ENCODE results near the gene TMPRSS7.

The TMPRSS7 gene, protein sequence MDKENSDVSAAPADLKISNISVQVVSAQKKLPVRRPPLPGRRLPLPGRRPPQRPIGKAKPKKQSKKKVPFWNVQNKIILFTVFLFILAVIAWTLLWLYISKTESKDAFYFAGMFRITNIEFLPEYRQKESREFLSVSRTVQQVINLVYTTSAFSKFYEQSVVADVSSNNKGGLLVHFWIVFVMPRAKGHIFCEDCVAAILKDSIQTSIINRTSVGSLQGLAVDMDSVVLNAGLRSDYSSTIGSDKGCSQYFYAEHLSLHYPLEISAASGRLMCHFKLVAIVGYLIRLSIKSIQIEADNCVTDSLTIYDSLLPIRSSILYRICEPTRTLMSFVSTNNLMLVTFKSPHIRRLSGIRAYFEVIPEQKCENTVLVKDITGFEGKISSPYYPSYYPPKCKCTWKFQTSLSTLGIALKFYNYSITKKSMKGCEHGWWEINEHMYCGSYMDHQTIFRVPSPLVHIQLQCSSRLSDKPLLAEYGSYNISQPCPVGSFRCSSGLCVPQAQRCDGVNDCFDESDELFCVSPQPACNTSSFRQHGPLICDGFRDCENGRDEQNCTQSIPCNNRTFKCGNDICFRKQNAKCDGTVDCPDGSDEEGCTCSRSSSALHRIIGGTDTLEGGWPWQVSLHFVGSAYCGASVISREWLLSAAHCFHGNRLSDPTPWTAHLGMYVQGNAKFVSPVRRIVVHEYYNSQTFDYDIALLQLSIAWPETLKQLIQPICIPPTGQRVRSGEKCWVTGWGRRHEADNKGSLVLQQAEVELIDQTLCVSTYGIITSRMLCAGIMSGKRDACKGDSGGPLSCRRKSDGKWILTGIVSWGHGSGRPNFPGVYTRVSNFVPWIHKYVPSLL

DNA sequence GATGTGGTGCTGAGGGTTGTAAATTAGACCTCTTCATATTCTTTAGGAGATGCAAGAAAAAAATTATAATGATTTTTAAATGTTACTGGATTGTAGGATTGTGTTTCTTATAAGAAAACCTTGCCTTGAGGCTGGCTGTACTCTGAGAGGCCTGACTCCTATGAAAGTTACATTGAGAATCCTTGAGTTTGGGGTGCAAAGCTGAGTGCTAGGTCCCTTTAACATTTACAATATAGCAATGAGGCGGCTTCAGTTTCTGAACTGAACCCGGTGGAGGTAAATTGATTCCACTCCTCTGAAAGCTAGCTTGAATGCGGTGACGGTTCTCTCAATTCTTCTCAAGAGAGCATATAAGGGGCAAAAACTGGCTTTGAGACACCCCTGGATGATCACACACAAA is at the start of gene TMPRSS7:
Gene TMPRSS7 (plus strand): TSS at position 301 of the 400 bp plus-strand sequence. CDS start 110 bp downstream, outside the sequence.
- DNase-seq (ENCODE audit: low spot score): no peak

DNA sequence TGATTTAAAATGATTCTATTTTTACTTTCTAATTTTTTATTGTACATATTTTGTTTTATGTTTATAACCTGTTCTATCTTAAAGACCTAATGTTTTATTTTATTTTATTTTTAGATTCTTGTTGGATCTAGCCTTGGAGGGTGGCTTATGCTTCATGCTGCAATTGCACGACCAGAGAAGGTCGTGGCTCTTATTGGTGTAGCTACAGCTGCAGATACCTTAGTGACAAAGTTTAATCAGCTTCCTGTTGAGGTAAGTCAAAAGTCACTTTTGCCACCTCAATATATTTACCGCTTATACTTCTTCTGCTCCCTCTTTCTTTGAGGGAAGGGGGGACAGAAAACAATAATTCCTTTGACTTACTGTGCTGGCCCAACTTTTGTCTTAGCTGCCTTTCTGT is 47.7 kb upstream of the TMPRSS7 start:
- no peak for DNase-seq (ENCODE audit: low spot score)

DNA sequence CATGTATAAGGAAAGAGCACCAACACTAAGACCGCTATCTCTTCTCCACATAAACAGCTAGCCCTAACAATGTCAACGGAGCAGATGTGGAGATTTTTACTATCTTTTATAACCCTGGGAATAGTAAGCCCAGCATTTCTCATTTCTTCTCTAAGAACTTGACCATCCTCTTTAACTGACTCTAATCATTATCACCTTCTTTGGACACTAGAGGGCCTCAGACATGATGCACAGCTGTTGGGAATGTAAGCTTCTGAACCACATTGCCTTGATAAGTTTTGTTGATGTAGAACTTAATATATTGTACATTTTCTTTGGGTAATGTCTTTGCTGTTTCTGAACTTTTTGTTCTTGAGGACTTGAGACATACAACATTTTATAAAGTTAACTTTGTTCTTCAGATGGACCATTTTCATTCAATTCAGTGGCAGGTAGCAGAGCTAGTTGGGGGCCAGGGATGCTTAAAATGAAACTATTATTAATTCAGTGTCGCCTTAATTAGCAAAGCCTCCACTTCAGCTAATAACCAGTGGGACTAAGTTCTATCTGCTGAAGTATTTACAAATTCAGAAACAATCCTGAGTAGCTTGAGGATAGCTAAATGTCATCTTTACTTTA is 45.4 kb upstream of the TMPRSS7 start:
- peak; percentile 30 for DNase-seq (ENCODE audit: low spot score)

DNA sequence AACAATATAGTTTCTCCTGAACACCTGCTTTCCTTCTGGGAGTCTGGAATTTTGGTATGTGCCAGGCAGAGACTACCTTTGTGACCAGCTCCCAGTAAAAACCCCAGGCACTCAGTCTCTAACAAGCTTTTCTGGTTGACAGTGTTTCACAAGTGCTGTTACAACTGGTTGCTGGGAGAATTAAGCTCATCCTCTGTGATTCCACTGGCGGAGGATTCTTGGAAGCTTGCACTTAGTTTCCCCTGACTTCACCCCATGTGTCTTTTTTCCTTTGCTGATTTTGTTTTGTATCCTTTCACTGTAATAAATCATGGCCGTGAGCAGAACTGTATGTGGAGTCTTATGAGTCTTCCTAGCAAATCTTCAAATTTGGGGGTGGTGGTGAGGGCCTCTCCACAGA is 41.5 kb upstream of the TMPRSS7 start:
- no peak for DNase-seq (ENCODE audit: low spot score)

DNA sequence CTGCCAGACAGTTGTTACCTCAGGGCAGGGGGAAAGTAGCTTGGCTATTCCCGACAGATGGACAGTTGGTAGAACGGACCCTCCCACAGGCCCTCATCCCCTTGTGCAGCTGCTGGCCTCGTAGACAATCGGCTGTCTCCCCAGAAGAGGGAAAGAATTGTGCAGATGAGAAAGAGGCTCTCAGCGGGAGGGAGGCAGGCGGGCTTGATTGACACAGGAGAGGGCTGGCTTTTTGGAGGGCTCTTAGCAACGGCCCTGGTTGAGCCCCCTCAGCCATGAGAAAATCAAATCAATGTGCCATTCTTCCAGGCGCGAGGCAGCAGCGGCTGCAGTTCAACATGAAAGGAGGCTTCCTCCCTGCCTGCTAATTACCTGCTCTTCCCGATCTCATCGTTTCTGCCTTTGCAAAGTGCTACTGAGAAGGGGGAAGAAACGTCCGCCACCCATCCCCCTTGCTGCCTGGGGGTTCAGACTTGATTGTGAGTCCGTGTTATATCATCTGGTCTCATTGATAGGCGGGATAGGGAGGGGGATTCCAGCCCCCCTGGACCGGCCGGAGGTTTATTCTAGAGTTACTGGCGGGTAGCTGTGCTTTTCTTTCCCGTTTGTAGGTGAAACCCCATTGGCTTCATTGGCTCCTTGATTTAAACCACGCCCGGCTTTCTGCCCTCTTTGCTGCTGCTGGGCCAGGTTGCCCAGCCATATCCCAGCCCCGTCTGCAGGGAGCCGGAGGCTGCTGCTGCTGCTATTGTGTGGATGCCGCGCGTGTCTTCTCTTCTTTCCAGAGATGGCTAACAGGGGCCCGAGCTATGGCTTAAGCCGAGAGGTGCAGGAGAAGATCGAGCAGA is 35.7 kb upstream of the TMPRSS7 start, which contains the start of gene TAGLN3:
Gene TAGLN3 (plus strand): TSS at position 287 of the 848 bp plus-strand sequence. CDS start 501 bp downstream, at position 788.
- peak; percentile 41 for DNase-seq (ENCODE audit: low spot score)

DNA sequence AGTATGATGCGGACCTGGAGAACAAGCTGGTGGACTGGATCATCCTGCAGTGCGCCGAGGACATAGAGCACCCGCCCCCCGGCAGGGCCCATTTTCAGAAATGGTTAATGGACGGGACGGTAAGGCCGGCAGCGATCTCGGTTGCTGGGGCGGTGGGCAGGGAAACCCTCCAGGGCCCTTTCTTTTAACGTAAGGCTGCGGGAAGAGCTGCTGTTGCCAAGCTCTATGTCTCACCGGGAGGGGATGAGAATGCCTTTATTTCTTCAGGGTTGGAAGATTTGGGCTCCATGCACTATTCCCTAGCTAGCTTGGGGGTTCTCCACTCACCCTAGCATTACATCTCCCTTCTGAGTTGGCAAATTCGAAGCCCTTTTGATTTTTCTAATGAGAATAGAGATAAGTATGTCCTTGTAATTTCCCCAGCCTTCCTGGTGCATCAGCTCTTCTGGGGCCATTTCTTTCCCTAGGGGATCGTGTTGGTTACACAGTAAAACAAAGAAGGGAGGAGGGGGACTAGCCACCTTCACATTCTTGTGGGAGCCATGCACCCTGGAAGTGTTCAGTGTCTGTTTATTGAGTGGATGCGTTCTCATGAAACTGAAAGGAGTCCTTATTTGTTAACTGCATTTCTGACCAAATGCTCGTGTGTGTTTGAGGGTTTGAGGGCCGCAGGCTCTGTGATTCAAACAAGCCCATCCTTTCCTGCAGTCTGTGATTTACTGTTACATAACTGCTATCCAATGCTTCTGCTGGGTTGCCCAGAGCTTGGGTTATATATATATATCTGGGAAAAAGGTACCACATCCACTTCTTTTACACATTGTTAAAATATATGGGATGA is 34.8 kb upstream of the TMPRSS7 start:
- DNase-seq (ENCODE audit: low spot score): no peak

DNA sequence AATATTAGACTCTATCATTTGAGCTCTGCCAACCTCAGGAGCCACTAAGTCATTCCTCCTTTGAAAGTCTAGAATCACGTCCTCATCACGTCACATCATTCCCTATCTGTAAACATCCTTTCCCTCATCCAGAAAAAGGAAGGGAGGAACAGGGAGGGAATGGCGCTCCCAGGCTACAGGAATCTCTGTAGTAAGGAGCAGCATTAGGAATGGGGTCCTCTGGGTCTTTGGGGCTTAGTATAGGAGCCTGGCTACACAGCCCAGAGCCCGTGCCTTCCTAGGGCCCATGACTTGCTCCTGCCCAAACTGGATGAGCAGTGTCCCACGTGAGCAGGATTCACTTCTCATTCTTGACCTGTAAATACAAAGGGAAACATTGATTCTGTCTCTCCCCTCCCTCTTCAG is 34.2 kb upstream of the TMPRSS7 start:
- DNase-seq (ENCODE audit: low spot score): no peak

DNA sequence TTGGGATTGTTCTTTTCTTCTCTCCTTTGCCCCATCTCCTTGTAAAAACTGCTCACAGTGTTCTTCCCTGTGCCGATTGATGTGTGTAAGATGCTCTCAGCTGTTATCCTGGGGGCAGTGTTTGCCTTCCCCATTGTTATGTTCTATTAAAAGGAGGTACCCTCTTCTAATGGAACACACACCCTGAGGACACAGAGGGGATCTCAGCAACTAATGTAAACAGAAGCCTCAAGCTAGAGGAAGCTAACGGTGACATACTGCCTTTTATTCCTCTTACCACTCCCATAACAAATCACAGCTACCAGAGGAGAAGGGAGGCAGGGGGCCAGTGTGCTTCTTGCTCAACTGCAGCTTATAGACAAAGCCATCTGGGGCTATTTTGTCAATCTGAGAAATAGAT is 33.6 kb upstream of the TMPRSS7 start:
- DNase-seq (ENCODE audit: low spot score): no peak

DNA sequence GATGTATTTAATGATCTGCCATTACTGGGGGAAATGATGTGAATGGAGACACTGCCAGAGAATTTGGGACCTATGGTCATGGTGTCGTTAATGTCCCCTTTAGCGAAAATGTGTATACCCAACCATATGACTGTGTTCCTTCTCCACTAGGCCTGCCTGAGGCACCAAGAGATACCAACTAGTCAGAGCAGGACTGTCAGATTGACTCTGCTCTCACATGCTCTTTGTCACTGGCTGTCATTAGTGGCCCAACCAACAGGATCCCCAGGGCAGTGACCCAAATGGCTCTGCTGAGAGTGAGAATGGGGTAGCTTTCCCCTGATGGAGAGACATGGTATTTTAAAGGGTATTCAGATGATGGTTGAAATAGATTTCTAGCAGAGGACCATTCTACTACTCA is 33.0 kb upstream of the TMPRSS7 start:
- no peak for DNase-seq (ENCODE audit: low spot score)

DNA sequence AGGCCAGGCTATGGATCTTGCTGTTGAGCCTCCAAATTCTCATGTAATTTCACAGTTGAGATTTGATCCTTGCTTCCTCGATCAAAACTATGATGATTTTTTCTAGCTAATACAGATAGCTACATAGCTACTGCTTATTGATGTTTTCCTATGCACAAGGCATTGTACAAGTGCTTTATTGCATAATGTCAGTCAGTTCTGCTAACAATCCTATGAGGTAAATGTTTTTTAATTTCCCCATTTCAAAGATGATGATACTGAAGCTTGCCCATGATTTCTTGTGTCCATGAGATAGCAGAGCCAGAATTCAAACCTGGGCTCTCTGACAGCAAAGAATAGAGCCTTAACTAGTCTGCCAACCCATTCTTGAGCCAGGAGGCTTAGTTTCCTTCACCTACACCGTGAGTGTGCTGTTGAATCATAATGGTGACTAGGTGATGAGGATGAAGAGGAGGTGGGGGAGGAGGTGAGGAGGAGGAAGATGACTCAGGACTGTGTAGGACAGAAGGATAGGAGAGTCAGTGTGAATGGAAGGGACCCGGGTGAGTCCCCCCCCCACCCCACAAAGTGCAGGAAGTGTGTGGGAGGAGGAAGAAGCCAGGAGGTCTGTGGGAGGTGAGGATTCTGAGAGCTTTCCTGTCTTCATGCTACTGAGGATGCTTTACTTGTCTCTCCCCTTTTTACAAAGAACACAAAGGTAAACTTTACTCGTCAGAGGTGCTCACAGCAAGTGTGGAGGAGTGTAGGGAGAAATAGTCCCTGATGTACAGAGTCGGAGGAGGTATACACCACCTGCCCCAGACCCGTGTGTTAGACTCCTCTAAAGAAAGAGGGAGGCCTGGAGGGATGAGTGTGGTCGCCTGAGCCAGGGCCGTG is 32.2 kb upstream of the TMPRSS7 start:
- DNase-seq (ENCODE audit: low spot score): no peak

DNA sequence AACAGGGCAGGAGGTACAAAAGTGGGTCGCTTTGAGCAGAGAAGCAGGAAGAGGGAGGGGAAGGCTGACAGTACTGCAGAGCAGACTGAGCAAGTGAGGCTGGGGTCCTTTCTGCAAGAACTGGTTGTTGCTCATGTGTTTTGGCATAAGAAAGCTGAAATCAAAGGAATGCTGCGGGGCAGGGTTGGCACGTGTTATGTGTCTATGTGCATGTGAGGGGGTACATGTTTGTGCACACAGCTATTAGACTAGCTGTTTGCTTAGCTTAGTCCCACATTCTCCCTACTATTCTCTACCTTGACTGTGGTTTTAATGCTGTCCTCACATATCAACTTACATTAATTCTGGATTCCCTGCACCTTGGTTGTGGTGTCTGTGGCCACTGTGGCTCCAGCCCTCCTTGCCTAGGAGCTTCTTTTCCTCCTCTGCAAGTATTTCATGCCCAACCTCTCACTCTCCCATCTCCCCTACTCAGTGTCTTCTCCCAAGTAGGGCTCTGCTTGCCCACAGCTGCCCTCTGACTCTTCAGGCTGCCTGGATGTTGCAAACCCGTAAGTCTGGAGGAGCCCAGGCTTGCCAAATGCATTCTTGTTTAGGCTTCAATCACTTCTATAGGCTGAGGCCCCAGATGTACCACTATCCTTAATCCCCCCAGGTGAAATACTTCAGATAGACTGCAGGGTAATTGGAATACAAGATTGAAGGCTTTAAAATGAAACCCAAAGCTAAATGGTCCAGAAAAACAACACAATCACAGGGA is 31.0 kb upstream of the TMPRSS7 start:
- no peak for DNase-seq (ENCODE audit: low spot score)

DNA sequence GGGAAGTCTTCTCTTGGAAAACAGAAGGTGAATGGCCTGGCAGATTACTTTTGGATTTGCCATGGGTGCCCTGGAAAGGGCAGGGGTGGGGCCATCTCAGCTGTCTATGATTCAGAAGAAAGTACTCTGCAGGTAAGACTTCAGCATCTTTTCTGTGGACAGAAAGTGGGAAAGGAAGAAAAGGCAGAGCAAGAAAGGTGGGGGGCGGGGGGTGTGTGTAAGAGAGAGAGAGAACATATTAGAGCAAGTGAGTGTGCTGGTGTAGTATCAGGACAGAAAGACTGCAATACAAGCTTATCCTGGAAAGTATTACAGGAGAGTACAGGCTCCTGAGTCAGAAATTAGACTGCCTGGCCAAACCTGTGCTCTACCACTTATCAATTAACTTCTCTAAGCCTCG is 30.3 kb upstream of the TMPRSS7 start:
- DNase-seq (ENCODE audit: low spot score): no peak

DNA sequence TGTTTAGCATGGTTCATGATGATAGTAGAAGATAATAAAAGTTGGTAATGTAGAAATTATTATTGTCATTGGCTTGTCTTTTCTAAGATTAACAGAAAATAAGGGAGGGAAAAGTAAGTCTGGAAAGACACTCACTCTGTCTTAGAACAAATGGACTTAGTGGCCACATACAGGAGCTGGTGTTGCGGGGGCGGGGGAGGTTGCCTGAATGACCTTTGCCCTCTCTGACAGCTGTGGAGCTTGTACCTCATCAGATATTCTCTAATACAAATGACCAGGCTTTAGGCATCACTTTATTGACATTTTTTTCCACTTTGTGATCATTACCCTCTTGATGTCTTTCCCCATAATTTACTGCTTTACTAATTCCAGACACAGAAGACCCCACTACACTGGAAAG is 29.9 kb upstream of the TMPRSS7 start:
- no peak for DNase-seq (ENCODE audit: low spot score)

DNA sequence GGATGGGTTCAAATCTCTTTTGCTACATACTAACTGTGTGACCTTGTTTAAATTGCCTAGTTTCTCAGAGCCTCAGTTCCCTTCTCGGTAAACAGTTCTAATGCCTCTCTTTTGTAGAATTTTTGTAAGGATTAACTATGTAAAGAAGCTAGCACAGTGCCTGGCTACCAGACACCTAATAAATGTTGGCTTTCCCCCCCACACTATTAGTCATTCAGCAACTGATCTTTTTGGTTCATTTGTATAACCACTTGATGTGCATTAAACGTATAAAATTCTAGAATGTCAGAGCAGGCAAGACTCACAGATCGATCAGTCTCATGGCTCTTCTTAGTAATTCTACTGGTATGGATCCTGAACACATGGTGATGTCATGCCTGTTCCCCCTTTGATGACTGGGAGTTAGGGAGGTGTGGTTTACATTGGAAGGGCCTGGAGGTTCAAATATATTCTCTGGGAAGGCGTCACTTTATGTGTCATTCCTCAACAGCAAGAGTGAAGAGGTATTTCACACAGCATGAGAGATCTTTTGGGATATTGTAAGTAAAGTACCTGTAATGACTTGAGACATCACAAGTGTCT is 29.4 kb upstream of the TMPRSS7 start:
- DNase-seq (ENCODE audit: low spot score): no peak

DNA sequence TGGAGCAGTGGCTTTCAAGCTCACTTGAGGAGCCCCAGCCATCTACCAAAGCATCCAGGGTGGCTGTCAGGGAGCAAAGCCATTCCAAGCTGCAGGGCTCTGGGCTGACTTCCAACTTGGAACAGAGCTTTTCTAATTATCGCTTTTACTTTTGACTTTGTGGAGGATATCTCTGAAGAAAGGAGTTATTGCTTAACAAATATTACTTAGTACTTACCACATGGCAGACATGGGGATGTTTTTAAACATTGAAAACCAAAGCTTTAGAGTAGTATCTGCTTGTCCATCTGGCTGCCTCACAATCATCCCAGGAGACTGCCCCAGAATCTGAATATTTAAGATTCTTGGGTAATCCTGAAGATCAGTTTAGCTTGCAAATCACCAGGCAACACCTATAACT is 26.9 kb upstream of the TMPRSS7 start:
- no peak for DNase-seq (ENCODE audit: low spot score)

DNA sequence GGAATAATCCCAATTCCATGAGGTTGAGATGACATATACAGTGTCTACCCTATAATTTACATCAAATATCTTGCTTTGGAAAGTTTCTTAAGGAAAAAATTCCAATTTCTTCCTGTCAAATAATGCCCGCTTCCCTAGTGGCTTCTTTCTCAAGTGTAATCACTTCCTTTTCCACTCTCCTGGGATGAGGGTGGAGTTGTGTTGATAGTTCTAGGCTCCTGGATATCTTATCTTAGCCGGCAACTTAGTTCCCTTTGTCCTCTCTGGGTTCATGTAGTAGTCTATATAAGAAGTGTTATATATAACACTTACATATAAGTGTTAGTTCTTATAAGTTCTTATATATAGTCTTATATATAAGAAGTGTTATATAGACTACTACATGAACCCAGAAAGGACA is 24.9 kb upstream of the TMPRSS7 start:
- no peak for DNase-seq (ENCODE audit: low spot score)

DNA sequence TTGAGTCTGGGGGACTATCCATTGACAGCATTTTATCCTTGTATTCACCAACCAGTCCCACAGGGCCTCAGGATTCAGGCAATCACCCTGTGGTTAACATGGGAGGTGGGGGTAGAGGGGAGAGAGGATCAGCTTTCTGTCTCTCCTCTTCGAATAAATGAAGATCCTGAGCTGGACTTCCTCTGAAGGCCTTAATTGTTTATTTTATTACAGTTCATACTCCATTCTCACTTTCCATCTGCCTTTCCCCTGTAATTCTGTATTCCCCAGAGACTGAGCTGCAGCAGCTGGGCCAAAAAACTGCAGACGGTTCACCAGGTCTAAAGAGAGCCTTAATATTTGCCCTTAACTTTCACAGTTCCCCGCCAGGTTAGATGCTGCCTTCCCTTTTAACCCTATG is 23.9 kb upstream of the TMPRSS7 start:
- DNase-seq (ENCODE audit: low spot score): no peak

DNA sequence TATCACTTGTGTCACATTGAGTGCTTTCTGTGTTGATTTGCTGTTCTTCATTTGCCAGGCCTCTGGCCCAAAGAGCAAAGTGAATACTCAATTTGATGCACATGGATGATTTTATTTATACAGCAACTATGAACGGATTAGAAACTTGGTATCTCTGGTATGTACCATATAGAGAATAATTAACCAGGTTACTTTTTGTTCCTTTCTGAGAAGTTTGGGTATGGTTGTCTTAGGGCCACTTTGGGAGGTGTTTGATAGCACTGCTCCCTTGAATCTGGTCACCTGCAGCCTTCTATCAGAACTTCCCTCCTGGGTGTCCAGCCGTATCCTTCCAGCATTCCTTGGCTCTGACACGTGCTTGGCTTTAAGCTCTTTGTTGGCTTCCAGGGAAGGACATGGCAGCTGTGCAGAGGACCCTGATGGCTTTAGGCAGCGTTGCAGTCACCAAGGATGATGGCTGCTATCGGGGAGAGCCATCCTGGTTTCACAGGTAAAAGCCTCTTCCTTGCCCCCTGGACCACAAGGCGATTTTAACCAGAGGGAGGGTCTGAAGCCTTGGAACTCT is 23.1 kb upstream of the TMPRSS7 start:
- DNase-seq (ENCODE audit: low spot score): no peak
